ENCODE data around the gene KIF6. TPM values are rescaled to one million over a fixed set of nuclear protein-coding genes. Genes with fewer than 3 reads are reported as not detected.

The KIF6 gene
- total RNA-seq, 1 donor from 2014 or later: not detected

DNA sequence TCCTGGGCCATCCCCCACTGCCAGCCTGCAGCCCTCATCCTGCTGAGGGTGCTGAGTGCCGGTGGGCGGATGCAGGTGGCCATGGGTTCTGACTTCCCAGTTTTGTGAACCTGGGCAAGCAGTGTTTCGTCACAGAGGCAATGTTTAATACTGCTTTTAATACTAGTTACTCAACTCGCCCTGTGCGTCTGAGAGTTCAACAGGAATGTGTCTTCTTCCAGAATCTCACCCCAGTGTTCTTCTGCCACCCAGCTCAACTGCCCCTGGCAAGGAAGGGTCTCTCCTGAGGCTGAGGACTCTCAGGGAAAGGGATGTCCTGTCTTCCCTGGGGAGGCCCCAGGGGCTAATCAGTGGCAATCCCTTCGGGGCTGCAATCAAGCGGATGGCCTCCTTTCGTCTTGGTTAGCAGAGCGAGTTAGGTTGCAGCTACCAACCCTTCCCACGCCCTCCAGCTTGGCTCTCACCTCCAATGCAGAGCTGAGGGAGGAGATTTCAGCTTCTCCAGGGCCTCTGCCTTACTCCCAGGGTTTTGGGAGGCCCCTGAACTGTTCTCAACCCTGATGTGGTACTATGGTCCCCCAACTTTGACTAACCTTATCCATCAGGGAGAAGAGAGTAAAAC is 404.7 kb downstream of the KIF6 start:
- intact Hi-C loops (cut with DNase I): no loop called here
- no peak for DNase-seq (ENCODE audit: low spot score)

DNA sequence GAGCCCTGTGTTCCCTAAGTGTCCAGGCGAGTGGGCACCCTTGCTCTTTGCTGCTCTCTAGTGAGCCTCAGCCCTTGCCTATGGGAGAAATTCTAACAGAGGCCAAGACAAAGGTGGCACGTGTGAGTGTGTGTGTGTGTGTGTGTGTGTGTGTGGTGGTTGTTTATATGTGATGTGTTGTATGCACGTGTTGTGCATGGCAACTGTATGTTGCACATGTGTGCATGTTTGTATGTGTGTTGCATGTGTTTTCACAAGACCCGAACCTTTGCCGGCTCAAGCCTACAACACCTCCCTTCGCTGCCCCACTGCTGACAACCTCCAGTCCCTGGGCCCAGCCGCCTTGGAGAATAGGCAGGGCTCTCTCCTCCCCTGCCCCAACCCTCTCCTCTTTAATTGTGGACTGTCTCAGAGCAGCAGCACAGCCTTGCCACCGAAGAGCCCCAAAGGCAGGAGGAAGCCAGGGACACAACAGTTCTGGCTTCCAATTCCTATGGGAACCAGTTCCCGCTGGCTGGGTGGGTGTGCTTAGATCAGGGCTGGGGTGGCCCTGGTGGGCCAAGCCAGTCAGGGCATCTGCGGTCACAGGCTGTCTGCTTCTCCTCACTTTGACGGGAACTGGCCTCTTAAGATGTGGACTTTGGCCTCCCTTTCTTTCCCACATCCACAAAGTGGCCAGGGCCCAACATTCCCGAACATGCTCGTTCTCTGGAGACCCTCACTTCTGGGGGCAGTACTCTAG is 405.4 kb downstream of the KIF6 start:
- intact Hi-C loops (cut with DNase I): no loop called here
- no peak for DNase-seq (ENCODE audit: low spot score)

DNA sequence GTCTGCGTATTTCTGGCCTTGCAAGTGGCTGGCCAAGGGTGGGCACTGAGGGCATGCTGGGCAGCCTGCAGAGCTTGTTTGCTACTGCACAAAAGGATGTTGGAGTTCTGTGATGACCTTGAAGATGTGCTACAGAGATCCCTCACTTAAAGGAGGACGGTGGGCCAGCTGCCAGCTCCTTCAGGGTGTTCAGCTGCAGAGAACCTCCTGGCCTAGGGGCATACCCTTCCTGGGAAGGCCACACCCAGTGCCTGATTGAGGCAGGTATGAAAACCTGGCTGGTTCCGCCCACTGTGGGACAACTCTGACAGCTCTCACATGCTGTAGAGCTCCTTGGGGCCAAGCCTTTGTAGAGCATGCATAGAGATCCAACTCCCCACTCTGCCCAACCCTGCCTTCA is 408.0 kb downstream of the KIF6 start:
- intact Hi-C loops (cut with DNase I): no loop called here
- DNase-seq (ENCODE audit: low spot score): no peak

DNA sequence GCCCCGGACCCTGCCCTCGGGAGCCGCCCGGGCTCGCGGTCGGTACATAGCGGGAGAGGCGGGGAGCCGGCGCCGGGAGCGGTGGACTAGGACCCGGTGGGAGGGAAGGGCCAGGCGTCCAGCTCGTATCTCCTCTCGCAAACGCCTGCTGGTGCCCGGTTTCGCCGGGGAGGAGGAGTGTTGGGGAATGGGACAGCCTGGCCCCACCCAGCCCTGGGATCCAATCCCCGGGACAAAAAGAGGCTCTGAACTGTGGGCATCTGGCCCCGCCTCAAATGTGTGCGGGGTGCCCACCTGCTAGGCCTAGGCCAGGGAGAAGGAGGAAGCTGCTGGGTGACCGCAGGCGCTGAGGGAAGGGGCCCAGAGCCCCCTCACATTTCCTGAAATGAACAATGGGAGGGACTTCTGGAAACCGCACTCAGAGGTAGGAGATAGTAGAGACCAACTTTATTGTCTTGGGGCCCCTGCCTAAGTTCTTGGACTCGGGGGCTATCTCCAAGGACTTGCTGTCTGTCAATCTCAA is 410.9 kb downstream of the KIF6 start, which contains the start of gene KCNK17:
TSS of gene KCNK17 (minus strand) at position 147 of the 523 bp plus-strand sequence. CDS start at position 48, 99 bp downstream.
- intact Hi-C loops (cut with DNase I): loop anchor here (5.0 kb wide), 1 partner anchor 442 kb away; no protein-coding TSS in a partner anchor
- no peak for DNase-seq (ENCODE audit: low spot score)

DNA sequence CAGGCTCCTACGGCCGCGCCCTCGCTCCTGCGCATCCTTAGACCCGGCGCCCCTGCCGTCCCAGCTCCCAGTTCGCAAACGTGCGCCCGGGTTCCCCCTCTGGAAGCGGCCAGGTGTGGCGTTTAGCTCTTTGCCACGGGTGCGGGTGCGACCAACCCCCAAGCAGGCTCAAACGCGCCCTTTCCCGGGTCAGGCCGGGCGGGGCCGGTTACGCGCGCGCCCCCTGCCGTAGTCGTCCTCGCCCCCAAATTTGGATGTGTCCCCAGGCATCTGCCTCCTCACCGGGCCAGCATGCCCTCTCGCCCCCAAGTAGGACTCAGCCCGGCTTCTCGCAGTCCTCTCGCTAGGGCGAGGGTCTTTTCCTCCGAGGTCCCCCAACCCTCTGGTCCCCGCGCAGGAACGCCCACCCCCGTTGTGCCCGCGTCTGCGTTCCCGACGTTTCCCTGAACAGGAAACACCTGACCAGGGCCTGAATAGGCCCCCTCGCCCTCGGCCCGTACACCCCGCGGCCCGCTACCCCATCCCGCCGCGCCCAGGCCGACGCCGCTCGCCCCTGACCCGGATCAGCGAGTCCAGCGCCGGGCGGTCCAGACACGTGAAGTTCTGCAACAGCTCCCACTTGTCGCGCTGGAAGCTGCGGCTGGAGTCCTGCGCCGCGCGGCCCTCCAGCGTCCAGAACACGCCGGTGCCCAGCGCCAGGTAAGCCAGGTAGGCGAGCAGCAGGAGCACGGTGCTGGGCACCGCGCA is 411.5 kb downstream of the KIF6 start:
- DNase-seq (ENCODE audit: low spot score): no peak
- intact Hi-C loops (cut with DNase I): loop anchor here (5.0 kb wide), 1 partner anchor 441 kb away; no protein-coding TSS in a partner anchor

DNA sequence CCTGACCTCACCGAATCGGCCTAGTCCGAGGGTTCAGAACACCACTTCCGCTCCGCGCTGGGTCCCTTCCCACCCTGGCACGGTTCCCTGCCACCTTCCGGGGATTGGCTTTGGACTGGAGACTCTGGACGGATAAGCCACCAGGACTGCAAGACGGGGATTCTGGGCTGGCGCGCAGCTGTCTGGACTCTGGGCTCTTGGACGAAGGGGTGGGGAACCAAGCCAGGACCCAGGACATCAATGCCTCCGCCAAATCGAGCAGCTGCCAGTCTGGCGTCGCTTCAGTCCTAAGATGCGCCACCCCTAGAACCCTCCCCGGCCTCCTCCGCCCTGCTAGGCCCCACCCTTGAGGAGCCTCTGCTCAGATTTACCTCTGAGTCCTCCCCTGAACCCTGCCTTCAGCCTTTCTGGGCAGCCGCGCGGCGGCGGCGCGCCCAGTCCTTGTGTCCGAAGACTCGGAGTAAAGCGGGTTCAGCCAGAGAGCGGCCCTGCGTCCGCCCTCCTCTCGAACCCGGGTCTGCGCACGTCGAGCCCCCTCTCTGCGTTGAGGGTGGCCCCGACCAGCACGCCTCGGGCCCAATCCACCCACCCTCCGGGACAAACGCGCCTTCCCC is 412.2 kb downstream of the KIF6 start:
- DNase-seq (ENCODE audit: low spot score): no peak
- intact Hi-C loops (cut with DNase I): loop anchor here (5.0 kb wide), 1 partner anchor 441 kb away; no protein-coding TSS in a partner anchor

DNA sequence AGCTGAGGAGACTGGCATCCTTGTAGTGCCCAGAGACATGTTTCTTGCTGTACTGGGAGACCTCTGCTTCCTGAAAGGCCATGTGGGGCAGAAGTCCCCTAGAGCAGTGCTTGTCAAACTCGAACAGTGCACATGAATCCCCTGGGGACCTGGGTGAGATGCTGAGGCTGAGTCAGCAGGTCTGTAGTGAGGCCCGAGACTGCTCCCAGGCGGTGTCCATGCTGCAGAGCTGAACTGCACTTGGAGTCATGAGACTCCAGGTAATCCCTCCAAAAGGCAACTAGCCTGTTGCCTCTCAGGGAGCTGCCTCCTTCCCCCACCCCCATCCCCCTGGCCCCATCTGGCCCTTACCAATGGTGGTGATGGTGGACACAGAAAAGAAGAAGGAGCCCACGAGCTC is 414.7 kb downstream of the KIF6 start:
- DNase-seq (ENCODE audit: low spot score): no peak
- intact Hi-C loops (cut with DNase I): loop anchor here (5.0 kb wide), 1 partner anchor 438 kb away; no protein-coding TSS in a partner anchor

DNA sequence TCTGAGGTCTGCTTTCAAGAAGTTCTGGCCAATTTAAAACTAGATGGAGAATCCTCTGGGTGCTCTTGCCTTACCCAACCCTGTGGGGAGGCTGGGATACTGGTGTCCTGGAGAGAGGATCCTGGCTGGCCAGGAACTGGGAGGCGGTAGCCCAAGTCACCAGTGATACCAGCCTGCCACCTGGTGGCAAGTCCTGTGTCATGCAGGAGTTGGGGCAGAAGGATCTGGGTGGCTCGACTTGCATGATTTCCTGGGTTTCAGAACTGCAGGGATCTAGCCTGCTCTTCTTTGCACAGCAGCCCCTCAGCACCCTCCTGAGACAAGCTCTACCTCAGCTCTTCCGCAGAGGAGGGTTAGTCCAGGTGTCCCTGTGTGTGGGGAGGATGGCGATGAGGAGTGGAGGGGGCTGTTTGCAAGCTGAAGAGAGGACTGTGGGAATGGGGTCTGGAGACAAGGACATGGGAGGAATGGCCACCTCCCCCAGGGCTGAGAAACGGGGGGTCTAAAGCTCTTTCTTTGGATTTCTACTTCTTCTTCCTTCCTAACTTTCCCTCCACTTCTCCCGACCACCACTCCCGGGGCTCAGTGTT is 415.2 kb downstream of the KIF6 start:
- intact Hi-C loops (cut with DNase I): loop anchor here (5.0 kb wide), 2 partner anchors 338 to 438 kb away; no protein-coding TSS in a partner anchor
- DNase-seq (ENCODE audit: low spot score): peak; percentile 84

DNA sequence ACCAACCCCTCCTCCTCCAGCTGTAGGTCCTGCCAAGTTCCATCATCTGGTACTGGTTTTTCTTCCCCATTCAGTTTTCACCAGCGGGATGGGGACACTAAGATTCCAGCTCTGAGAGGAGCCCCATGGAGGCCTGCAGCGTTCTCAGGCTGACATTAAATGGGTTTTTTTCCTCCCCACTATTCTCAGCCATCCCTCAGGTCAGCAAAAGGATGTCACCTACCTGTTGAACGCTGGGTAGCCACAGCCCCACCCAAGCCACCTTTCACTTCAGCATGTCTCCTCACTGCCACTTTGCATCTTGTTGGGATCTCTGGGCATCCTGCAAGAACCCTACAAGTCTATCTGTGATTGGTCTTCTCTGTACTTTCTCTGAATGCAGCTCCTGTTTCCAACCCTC is 417.7 kb downstream of the KIF6 start:
- intact Hi-C loops (cut with DNase I): loop anchor here (5.0 kb wide), 1 partner anchor 335 kb away; no protein-coding TSS in a partner anchor
- DNase-seq (ENCODE audit: low spot score): no peak

DNA sequence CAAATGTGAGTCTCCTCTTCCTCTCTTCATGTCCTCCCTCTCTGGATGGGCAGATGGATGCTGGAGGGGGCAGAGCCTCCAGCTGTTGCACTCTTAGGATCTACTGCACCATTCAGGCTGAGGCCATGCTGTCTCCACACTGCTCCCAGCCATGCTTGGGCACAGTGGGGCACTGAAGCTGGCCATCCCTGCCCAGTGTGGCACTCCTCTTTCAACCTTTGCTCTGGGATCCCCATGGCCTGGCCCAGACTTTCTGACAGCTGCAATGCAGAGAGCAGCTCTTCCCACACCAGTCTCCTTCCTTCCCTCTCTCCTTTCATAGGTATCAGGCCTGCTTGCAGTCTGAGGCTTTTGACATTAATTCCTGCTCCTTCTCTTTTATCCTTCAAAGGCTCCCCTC is 420.3 kb downstream of the KIF6 start:
- intact Hi-C loops (cut with DNase I): loop anchor here (5.0 kb wide), 2 partner anchors 138 to 333 kb away; no protein-coding TSS in a partner anchor

DNA sequence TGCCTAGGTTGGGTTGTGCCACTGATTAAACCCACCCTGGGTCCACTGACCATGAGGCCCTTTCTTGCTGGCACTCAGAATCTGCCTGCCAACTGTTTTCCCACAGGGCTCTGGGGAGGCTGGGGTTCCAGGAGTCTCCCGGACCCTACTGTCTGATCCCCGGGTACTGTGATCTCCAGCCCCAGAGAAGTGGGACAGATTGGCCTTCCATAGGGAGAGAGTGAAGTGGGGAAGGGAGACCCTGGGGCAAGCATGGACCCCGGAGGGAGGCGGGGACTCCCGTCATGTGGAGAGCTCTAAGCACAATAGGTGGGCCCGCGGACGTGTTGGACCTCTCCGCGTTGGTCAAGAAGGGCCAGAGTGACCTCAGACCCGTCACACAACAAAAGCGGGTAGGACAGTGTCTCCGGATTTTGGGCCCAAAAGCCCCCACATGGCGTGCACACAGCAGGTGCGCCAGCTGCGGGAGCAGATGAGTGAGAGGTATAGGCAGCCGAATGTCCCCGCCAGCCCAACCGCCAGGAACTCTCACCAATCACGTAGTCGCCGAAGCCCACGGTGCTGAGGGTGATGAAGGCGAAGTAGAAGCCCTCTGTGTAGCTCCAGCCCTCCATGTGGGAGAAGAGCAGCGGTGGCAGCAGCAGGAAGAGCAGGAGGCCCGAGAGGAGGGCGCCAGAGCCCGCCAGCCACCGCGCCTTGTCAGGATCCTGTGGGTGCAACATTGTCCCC is 421.6 kb downstream of the KIF6 start:
- DNase-seq (ENCODE audit: low spot score): no peak
- intact Hi-C loops (cut with DNase I): loop anchor here (2.0 to 5.0 kb wide), 2 partner anchors 136 to 215 kb away; no protein-coding TSS in a partner anchor

More for the DNA sequence above, 420.3 kb downstream of the KIF6 start:
- no peak for DNase-seq (ENCODE audit: low spot score)

DNA sequence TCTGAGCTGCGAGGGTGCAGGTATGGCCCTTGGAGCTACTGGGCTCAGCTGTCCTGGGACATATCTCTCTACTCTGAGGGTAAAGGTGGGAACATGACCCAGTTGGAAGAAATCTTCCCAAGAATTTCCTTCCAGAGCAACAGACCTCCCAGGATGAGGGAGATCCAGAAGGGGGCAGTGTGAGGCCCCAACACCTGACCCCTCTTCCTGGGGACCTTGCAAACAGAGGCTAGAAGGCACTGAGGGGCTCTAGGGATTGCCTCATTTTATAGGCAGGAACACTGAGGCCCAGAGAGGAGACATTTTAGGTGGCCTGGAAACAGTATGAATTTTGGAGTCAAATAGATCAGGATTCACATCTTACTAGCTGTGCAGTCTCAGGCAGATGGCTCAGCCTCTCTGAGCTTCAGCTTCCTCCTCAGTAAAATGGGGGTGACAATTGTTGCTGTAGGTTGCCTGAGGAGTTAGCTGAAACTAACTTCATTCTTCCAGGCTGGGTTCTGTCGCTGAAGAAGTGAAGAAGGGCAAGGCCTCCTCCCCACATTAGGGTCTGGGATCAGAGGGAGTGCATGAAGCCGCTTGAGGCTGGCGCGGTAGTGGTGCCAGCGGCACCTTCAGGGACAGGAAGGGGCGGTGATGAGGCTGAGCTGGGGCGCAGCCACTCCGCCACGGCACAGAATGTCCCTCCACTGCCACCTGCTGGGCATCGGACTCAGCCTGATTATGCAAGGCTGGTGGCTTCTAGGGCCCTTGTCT is 422.4 kb downstream of the KIF6 start:
- intact Hi-C loops (cut with DNase I): loop anchor here (2.0 to 5.0 kb wide), 2 partner anchors 136 to 214 kb away; no protein-coding TSS in a partner anchor
- peak; percentile 85 for DNase-seq (ENCODE audit: low spot score)

DNA sequence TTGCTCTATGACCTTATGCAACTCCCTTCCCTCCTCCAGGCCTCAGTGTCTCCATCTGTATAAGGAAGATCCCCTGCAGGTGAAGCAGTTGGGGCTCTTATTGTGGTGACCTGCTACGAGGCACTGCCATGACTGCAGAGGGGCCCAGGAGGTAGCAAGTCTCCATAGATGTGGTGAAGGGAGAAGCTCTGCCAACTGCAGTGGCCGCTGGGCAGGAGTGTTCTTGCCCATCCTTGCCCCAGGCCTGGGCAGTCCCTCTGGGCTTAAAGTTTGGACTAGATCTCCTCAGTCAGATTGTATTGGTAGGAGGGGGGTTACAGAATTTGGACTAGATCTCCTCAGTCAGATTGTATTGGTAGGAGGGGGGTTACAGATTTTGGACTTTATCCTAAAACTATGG is 423.2 kb downstream of the KIF6 start:
- intact Hi-C loops (cut with DNase I): loop anchor here (2.0 to 5.0 kb wide), 2 partner anchors 135 to 213 kb away; no protein-coding TSS in a partner anchor
- DNase-seq (ENCODE audit: low spot score): no peak

DNA sequence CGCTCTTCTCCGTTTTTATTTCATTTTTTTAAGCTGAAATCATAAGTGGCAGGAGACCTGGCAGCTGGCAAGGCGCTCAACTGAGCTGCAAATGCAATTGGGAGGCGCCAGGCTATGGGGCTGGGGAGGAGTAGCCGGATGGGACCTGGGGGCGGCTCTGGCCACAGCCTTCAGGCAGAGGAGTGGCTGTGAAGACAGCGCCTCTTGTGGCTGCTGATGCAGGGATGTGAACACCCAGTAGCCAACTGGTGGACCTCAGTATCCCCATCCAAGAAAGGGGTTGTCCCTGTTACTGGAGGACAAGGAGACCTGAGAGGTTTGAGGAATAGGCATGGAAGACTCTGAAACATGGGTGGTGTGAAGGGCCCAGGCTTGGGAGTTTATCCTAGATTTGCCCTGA is 423.6 kb downstream of the KIF6 start:
- intact Hi-C loops (cut with DNase I): loop anchor here (2.0 to 5.0 kb wide), 2 partner anchors 134 to 213 kb away; no protein-coding TSS in a partner anchor
- DNase-seq (ENCODE audit: low spot score): no peak

DNA sequence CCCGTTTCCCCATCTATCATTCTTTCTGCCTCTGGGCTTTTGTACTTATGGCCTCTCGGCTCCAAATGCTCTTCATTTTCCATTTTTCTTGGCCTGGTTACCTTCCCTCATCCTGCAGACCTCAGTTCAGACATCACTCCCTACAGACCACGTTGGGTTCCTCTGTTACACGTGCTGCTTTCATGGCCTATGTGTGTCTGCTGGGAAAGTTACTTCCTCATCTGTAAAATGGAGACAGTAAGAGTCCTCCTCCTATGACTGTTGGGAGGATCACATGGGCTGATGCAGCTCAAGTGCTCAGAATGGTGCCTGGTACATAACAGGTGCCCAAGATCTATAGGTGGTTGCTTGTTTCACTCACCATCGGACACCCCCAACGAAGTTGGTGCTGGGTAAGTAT is 424.5 kb downstream of the KIF6 start:
- intact Hi-C loops (cut with DNase I): loop anchor here (5.0 kb wide), 1 partner anchor 133 kb away; no protein-coding TSS in a partner anchor
- no peak for DNase-seq (ENCODE audit: low spot score)

DNA sequence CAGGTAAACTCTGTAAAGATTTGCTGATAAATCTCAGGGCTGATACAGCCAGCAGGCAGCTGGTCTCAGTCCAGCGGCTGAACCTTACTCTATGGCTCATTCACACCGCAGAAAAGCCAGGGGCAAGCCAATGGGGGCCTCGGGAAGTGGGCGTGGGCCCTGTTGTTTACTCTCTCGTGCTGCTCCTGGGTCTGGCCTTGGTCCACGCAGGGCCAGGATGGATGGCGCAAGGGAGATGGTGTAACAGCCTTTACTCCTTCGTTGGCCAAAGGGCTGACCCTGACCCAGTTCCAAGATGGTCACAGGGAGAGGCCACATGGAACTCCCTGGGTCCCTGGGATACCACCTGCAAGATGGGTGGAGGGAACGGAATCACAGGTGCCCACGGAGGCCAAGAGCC is 427.1 kb downstream of the KIF6 start:
- no peak for DNase-seq (ENCODE audit: low spot score)
- intact Hi-C loops (cut with DNase I): no loop called here
